Smooth muscle cell (in vitro differentiated cells): ENCODE data around the gene YBX2. TPM values are rescaled to one million over a fixed set of nuclear protein-coding genes. Genes with fewer than 3 reads are reported as not detected.

Experiments used
- DNase-seq: peaks from one replicate; lab custom pipeline; 2025; ENCODE audit not compliant: unreplicated experiment; lab: John Stamatoyannopoulos, UW
- H2AFZ ChIP-seq: fragments of 200-600 bp; sonication (generic); 2 replicates; pipeline ENCODE4 v1.6.0; 2016; ENCODE audit warnings: antibody characterized with exemption, low read depth, mild to moderate bottlenecking
- H3F3A ChIP-seq: fragments of 200-600 bp; sonication (generic); 2 replicates; pipeline ENCODE4 v1.6.0; 2017; ENCODE audit warnings: antibody characterized with exemption, low read depth
- H3K27ac ChIP-seq: fragments of 200-600 bp; sonication (generic); 2 replicates; pipeline ENCODE4 v1.5.1; 2016; ENCODE audit warnings: low read depth, mild to moderate bottlenecking
- H3K27me3 ChIP-seq: fragments of 200-600 bp; sonication (generic); 2 replicates; pipeline ENCODE4 v1.6.1; 2016; ENCODE audit warnings: low read depth, mild to moderate bottlenecking
- H3K36me3 ChIP-seq: fragments of 200-600 bp; sonication (generic); 2 replicates; pipeline ENCODE4 v1.5.1; 2016; ENCODE audit warnings: low read depth
- H3K4me1 ChIP-seq: fragments of 200-600 bp; sonication (generic); 2 replicates; pipeline ENCODE4 v1.5.1; 2016; ENCODE audit warnings: low read depth
- H3K4me2 ChIP-seq: fragments of 200-600 bp; sonication (generic); 2 replicates; pipeline ENCODE4 v1.6.0; 2016; ENCODE audit warnings: mild to moderate bottlenecking
- H3K4me3 ChIP-seq: fragments of 200-600 bp; sonication (generic); 2 replicates; pipeline ENCODE4 v1.5.1; 2016; ENCODE audit warnings: mild to moderate bottlenecking
- H3K79me2 ChIP-seq: fragments of 200-600 bp; sonication (generic); 2 replicates; pipeline ENCODE4 v1.6.0; 2016; ENCODE audit warnings: low read depth, mild to moderate bottlenecking
- H3K9ac ChIP-seq: fragments of 200-600 bp; sonication (generic); 2 replicates; pipeline ENCODE4 v1.6.0; 2016; ENCODE audit warnings: low read depth
- H3K9me3 ChIP-seq: fragments of 200-600 bp; sonication (generic); replicated peaks from 2 replicates; pipeline ENCODE4 v1.5.1; 2016; ENCODE audit warnings: low read depth
- H4K20me1 ChIP-seq: fragments of 200-600 bp; sonication (generic); 2 replicates; pipeline ENCODE4 v1.6.0; 2016; ENCODE audit warnings: low read depth
- WGBS: methylation state at CpG from one replicate; pipeline ENCODE4 v1.1.7; 2016; ENCODE audit warnings: low lambda C conversion rate; 5-methylcytosine and 5-hydroxymethylcytosine counted together
- polyA plus RNA-seq: library from polyadenylated mRNA; unstranded; fragments of >200 nt; fragmentation: Nextera tagmentation; extraction: Ambion mirVana; gene quantifications from 2 replicates; pipeline ENCODE4 v1.2.1, GENCODE V29; 2016
- total RNA-seq: library from RNA; depleted of rRNA; stranded (reverse); fragments of >200 nt; gene quantifications from 2 replicates; pipeline ENCODE4 v1.2.3, GENCODE V29; 2014
- TF ChIP-seq, protein P1 (sequence below): fragments of 200-600 bp; sonication (generic); IDR thresholded peaks from 2 replicates; pipeline ENCODE4 v1.5.1; 2017; ENCODE audit warnings: borderline replicate concordance, mild to moderate bottlenecking, antibody characterized with exemption; ENCODE audit not compliant: insufficient read depth, poor library complexity, severe bottlenecking

The YBX2 gene
- total and polyA plus RNA-seq, 2 experiments from 2014 or later: 0.09 to 1.1 TPM

DNA sequence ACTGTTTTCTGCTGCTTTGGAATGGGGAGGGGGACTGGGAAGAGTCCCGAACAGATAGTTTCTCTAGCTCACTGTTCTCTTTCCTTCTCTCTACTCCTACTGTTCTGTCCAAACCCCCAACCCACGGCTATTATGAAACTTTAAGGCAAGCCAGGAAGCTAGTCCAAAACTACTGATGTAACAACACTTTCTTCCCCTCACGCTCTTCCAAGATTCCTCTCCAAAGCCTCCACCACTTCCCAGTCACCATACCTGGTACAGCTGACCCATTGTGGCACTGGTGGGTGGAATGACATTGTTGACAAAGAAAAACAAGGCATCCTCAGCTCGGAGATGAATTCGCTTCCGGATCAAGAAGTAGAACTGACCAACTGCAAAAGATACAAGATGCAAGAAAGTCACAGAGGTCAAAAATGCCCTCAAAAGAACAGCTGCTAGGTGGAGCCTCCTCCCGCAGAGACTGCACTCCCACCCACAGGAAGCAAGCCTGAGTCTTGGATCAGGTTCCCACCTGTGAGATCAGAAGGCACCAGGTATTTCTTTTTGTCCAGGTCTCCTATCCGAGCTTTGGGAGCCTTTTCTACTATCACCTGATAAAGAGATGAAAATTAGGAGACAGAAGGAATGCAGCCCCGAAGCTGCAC lies 53.2 kb downstream of the YBX2 start:
- Histone ChIP-seq H3K9ac (peak overlapping the region; percentile 99), H3K27me3 (no peaks in the 10 kb centered on the region), H3K36me3 (no peaks in the 10 kb centered on the region), H3K4me2 (peak overlapping the region; percentile 84), H3K4me1 (peaks cover 26% of the 10 kb centered on the region), H3K79me2 (peaks cover 54% of the 10 kb centered on the region), H4K20me1 (peaks cover 15% of the 10 kb centered on the region), H3K9me3 (no peaks in the 10 kb centered on the region), H3K27ac (peak overlapping the region; percentile 95), H3K4me3 (peak overlapping the region; percentile 82), H3F3A (peaks cover 38% of the 10 kb centered on the region), H2AFZ (no peak overlapping the region)
- DNase-seq: no peak
- 59% methylated on average over 9 of the region's 9 CpGs for WGBS
- TF ChIP-seq, protein P1, sequence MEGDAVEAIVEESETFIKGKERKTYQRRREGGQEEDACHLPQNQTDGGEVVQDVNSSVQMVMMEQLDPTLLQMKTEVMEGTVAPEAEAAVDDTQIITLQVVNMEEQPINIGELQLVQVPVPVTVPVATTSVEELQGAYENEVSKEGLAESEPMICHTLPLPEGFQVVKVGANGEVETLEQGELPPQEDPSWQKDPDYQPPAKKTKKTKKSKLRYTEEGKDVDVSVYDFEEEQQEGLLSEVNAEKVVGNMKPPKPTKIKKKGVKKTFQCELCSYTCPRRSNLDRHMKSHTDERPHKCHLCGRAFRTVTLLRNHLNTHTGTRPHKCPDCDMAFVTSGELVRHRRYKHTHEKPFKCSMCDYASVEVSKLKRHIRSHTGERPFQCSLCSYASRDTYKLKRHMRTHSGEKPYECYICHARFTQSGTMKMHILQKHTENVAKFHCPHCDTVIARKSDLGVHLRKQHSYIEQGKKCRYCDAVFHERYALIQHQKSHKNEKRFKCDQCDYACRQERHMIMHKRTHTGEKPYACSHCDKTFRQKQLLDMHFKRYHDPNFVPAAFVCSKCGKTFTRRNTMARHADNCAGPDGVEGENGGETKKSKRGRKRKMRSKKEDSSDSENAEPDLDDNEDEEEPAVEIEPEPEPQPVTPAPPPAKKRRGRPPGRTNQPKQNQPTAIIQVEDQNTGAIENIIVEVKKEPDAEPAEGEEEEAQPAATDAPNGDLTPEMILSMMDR: no peak

DNA sequence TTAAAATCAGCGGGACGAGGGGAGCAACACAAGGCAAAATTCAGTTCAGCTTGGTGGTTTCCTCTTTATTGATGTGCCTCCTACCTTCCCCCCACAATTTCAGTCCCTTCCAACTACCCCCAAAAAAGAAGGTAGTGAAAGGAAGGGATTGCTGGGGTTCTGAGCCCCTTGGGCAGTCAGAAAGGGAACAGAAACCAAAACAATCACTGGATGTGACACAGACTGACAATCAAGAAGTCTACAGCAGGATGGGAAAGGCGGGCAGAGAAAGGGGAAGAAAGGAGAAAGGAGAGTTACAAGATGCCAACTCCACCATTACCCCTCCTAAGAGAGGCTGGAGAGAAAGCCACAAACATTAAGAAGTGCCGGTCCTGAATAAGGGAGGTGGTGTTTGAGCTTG lies 54.1 kb downstream of the YBX2 start:
- H3K36me3 ChIP-seq: no peaks in the 10 kb centered on the region
- H3K27me3 ChIP-seq: no peaks in the 10 kb centered on the region
- H3K4me1 ChIP-seq: peaks cover 26% of the 10 kb centered on the region
- H3K4me2 ChIP-seq: peak overlapping the region; percentile 84
- H4K20me1 ChIP-seq: peaks cover 20% of the 10 kb centered on the region
- peak overlapping the region; percentile 49 for H3K4me3 ChIP-seq
- WGBS: 84% methylated on average over 4 of the region's 4 CpGs
- H3K9me3 ChIP-seq: no peaks in the 10 kb centered on the region
- peaks cover 44% of the 10 kb centered on the region for H3F3A ChIP-seq
- H3K27ac ChIP-seq: peak overlapping the region; percentile 95
- DNase-seq: no peak
- peaks cover 56% of the 10 kb centered on the region for H3K79me2 ChIP-seq
- TF ChIP-seq, protein P1: no peak
- no peak overlapping the region for H2AFZ ChIP-seq
- H3K9ac ChIP-seq: peak overlapping the region; percentile 99

DNA sequence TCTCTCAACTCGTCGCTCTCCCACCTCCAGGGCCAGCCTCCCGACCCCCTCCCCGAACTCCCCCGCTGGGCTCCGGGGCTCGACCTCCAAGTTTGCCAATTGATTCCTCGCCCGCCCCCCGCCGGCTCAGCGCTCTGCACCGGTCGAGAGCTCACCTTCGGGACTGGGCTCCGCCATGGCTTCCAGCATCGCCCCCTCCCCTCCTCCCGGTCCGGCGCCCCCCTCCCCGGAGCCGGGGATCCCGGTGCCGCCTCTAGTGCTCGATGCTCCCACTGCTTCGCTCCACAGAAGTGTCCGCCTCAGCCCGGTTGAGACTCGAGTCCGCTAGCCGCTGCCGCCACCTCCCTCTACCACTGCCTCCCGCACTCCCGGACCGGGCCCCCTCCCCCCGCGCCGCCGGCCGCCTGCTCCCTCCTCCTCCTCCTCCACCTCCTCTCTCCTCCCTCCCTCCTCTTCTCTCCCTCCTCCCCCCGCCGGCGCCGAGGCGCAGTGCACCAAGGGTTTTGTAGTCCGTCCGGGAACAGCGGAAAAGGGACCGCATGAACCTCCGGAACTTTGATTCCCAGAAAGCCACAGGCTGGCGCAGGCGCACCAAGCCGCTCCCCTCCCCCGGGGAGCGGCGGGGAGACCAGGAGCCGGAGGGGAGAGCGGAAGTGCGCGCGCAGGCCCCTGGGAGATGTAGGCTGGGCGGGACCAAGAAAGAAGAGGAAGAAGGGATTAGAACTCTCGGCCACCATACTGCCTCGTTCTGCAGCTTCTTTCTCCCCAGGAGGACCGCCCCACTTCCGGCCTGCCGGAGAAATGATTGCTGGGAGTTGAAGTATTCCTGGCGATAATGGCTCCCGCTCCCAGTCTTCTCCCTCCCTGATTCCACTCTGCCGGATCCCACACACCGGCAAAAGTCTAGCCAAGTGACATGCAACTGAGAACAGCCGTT lies 55.1 kb downstream of the YBX2 start, which contains the start of gene PHF23:
Gene PHF23 (minus strand): TSS at position 367 of the 937 bp plus-strand sequence. CDS start 178 bp downstream, at position 189.
- Histone ChIP-seq H3K27me3 (no peaks in the 10 kb centered on the region), H3K9me3 (no peaks in the 10 kb centered on the region), H3K4me3 (peak within 1 kb of the TSS; percentile 98), H3F3A (peaks cover 53% of the 10 kb centered on the region), H3K27ac (peak within 1 kb of the TSS; percentile 95), H2AFZ (no peak within 1 kb of the TSS), H3K36me3 (no peaks in the 10 kb centered on the region), H4K20me1 (peaks cover 20% of the 10 kb centered on the region), H3K9ac (peak within 1 kb of the TSS; percentile 86), H3K4me1 (peaks cover 26% of the 10 kb centered on the region), H3K4me2 (peak within 1 kb of the TSS; percentile 91), H3K79me2 (peaks cover 62% of the 10 kb centered on the region)
- WGBS: under 1% methylated on average over 56 of the region's 72 CpGs
- TF ChIP-seq, protein P1: no peak
- peak; percentile 94 for DNase-seq
